H54 (cell line): ENCODE results near the gene NKD1.

ENCODE experiments used
- DNase-seq: peaks from one replicate; pipeline ENCODE4 v3.0.0; 2011; ENCODE audit warnings: low spot score, mixed read lengths; ENCODE audit not compliant: insufficient read length
- FAIRE-seq: peaks from 3 replicates; lab custom pipeline; 2011; peaks lifted over from hg19 to GRCh38; lab: Jason Lieb, UNC
- POLR2A ChIP-seq: IDR thresholded peaks from 2 replicates; pipeline ENCODE4 v1.6.1; 2011; ENCODE audit warnings: low read depth, mild to moderate bottlenecking, low read length

NKD1 gene

GRCh38 chr16:50613964-50614474 lies 65.8 kb downstream of the NKD1 start:
- DNase-seq (no peak), FAIRE-seq (no peak)
- TF ChIP-seq POLR2A: no peak

- no peak for TF ChIP-seq POLR2A
- DNase-seq (no peak), FAIRE-seq (no peak)
Measured at GRCh38 chr16:50614955-50615724, 66.9 kb downstream of the NKD1 start.

DNA sequence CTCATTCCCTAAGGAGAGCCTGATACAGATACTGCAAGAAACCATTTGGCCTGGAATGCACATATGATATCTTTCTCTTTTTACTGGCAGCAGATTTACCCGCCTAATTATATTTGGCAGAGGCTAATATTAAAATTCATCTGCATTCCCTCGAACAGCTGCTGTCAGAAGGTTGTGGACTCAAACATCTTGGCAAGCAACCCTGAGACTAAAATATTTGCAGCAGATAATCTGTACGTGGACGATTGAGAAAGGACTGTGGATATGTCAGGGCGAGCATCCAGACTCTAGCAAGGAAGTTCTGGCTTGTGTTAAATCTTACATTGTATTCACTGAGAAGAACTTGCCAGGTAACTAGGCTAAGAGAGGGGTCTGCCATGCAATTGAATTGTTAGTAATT lies 67.7 kb downstream of the NKD1 start:
- DNase-seq (no peak), FAIRE-seq (no peak)
- no peak for TF ChIP-seq POLR2A

- DNase-seq (no peak), FAIRE-seq (no peak)
- TF ChIP-seq POLR2A: no peak
Measured at GRCh38 chr16:50616386-50616785, 68.2 kb downstream of the NKD1 start.

GRCh38 chr16:50616883-50617645 lies 68.9 kb downstream of the NKD1 start:
- TF ChIP-seq POLR2A: no peak
- DNase-seq (no peak), FAIRE-seq (no peak)

GRCh38 chr16:50617646-50618184 lies 69.5 kb downstream of the NKD1 start:
- no peak for TF ChIP-seq POLR2A
- FAIRE-seq (no peak), DNase-seq (no peak)

- FAIRE-seq (no peak), DNase-seq (no peak)
- TF ChIP-seq POLR2A: no peak
Measured at GRCh38 chr16:50618238-50618918, 70.2 kb downstream of the NKD1 start.

- FAIRE-seq: no peak
- TF ChIP-seq POLR2A: no peak
- no peak for DNase-seq
Measured at GRCh38 chr16:50619702-50620491, 71.7 kb downstream of the NKD1 start.

- DNase-seq: no peak
- no peak for TF ChIP-seq POLR2A
- no peak for FAIRE-seq
Measured at GRCh38 chr16:50620646-50621451, 72.7 kb downstream of the NKD1 start.

DNA sequence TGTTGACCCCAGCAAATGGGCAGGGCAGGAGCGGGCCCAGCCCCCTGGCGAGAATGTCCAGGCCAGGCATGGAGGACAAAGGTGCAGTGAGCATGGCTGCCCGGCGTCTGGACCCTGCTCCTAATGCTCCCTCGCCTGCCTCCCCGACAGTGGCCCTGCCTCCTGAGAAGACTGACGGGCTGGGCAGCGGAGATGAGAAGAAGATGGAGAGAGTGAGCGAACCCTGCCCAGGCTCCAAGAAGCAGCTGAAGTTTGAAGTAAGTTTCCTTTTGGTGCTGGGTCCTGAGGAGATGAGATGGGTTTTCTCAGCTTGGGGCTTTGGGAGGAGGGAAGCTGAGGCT lies 73.2 kb downstream of the NKD1 start:
- TF ChIP-seq POLR2A: no peak
- FAIRE-seq: no peak
- no peak for DNase-seq

DNA sequence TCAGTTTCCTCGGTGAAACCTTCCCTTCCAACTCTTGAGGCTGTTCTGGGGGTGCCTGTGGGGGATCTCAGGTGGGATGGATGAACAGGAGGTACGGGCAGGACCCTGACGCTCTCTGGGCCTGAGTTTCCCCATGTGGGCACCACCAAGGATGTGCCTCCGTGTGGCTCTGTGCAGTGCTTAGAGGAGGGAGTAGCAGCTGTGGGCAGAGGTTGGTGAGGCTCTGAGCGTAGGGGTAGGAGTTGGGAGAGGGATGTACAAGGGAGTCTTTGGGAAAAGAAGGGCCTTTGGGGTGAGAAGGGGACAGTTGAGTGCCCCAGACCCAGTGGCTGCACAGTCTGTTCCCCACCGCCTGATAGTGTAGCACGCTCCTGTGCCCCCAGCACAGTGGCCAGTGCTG lies 73.8 kb downstream of the NKD1 start:
- FAIRE-seq (no peak), DNase-seq (no peak)
- TF ChIP-seq POLR2A: no peak

DNA sequence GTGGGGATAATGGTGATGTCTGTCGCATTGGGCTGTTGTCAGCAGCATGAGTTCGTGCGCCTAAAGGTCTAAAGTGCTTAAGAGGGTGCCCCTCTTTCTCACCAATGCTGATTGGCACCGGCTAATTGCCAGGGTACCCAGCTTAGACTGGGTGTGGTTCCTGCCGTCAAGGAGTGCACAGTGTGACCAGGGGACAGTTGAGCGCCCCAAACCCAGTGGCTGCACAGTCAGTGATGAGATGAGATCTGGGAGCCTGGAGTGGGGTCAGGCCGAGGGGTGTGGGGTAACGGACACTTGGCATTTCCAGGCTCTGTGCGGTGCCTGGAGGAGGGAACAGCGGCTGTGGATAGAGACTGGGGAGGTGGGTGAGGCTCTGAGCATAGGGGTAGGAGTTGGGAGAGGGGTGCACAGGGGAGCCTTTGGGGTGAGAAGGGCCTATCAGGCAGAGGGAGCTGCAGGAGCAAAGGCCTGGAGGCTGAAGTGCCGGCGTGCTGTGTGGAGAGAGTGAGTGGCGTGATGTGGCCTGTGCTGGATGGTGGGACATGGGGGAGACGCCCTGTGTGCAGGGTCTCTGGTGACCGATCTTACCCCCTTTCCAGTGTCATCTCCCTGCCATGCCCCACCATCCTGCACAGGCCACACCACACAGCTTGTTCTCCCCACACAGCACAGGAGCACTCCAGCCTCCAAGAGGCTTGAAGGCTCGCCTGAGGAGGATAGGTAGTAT lies 74.6 kb downstream of the NKD1 start:
- FAIRE-seq (no peak), DNase-seq (no peak)
- TF ChIP-seq POLR2A: no peak
